HG02981 (cell line): ENCODE results near the gene MSGN1.

Experiments
- ATAC-seq: cut with Tn5 transposase; IDR thresholded peaks from one replicate; pipeline ENCODE4 v1.9.1; 2021; ENCODE audit warnings: mild to moderate bottlenecking, moderate library complexity; ENCODE audit not compliant: unreplicated experiment

MSGN1 gene

DNA sequence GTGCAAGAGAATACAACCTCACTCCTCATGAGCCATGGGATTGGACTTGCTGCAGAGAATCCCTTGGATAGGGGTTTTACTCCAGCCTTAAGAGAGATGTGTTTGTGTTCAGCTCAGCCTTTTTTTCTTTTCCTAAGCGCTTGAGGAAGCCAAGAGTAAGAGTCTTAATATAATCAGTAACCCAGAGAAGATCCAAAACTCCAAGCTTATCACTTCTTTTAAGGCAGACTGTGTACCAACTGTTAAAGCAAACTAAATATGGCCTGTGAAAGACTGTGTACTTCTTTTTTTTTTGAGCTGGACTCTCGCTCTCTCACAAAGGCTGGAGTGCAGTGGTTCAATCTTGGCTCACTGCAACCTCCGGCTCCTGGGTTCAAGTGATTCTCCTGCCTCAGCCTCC is 30.4 kb downstream of the MSGN1 start:
- ATAC-seq = no peak

GRCh38 chr2:17847236-17847635 is 31.0 kb downstream of the MSGN1 start:
- no peak for ATAC-seq

- ATAC-seq = no peak
Measured at GRCh38 chr2:17849275-17849674, 33.0 kb downstream of the MSGN1 start.

DNA sequence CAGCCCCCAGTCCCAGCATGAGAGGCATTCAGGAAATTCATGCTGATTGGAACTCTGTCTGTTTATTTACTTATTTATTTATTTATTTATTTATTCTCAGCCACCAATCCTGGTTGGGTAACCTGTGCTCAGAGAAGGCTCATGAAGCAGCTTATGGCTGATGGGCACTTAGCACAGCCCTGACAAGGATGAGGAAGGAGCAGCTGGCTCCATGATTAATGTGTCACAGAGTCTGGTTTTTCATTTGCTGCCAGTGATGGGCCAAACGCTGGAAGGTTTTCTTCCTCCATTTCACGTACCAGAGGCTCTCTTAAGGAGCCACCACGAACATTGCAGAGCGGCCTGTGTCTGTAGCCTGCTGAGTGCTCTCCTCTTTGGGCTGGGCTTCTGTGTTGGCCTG is 33.9 kb downstream of the MSGN1 start:
- no peak for ATAC-seq

DNA sequence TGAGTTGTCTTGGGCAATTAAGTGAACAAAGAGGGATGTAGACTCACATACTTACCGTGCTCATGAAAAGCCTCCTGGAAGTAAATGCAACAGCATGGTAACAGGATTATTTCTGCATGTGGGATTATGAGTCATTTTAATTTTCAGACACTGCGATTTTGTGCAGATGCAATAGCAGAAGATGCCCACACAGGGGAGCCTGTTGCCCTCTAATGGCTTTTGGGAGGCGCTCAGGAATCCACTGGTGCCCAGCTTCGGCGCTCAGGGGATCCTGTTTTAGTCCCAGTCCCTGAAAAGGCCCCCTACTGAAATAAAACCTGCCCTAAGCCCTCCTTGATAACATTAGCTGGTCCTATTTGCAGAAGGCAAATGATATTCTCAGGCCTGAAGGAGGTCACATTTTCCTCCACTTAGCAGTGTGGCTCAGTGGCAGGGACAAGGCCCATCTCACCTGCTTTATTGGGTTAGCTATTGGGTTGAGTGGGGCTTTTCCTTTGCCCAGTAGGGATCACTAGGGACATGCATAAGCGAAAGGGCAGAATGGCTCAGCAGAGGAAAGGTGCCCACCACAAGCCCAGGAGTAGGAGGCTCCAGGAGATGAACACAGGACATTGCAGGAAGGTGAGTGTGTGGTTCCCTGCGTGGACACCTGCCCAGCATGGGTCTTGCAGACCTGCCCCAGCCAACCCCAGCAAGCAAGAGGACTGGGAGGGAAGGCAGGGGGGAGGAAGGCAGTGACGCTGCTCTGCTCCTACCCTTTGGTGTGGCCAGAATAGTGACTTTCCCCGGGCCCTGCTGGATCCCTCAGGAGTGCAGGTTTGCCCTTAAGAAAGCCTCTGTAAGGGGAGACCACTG is 35.7 kb downstream of the MSGN1 start:
- peak; percentile 89 for ATAC-seq

DNA sequence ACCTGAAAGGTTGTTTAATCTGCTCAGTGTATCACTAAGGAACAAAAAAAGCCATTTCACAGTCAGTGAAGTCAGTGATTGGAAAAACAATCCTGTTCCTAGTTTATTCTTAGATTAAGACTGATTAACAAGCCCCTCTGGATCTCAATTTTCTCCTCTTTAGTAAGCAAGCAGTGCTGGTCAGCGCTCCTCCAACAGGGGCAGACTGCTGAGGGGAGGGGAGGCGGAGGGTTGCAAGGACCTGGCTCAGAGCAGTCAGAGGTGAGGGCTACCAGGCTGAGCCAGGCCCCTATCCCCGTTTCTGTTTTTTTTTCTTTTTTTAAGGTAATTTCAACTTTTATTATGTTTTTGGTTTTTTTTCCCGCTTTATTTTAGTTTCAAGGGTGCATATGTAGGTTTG is 37.5 kb downstream of the MSGN1 start:
- ATAC-seq = no peak

GRCh38 chr2:17857021-17857420 is 40.8 kb downstream of the MSGN1 start:
- no peak for ATAC-seq

DNA sequence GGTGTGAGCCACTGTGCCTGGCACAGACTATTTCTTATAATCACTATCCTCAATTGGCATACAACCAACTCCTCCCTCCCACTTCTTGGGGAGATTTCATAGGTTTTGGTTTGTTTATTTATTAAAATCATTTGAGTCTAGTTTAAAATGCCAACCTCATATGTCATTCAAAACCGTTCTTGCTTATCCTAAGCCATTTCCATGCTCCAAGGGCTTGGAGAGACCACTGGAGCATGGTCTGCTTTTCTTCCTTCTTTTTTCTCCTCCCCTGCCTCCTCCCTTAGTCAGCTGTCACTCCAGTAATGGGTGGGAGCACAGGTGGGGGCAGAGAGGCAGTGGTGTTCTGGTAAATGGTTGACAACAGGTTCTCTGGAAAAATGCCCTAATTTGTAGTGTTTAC is 41.8 kb downstream of the MSGN1 start:
- no peak for ATAC-seq

DNA sequence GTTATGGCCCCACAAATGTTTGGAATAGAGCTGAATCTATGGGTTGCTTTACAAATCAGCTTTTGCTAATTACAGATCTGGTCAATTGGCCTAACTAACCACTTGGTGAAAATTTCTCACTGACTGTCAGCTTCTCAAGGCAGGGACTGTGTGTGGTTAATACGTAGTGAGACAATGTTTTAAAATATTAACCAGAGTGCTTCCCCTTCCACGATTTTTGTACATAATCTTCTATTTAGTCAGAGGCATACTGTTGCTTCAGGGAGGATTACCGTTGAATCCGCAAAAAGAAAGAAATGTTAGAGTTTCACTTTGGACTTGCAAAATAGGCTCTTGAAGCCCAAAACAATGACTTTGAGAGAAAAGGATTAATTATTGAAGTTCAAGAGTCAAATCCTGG is 47.3 kb downstream of the MSGN1 start:
- no peak for ATAC-seq

- ATAC-seq = no peak
Measured at GRCh38 chr2:17864676-17865075, 48.4 kb downstream of the MSGN1 start.

DNA sequence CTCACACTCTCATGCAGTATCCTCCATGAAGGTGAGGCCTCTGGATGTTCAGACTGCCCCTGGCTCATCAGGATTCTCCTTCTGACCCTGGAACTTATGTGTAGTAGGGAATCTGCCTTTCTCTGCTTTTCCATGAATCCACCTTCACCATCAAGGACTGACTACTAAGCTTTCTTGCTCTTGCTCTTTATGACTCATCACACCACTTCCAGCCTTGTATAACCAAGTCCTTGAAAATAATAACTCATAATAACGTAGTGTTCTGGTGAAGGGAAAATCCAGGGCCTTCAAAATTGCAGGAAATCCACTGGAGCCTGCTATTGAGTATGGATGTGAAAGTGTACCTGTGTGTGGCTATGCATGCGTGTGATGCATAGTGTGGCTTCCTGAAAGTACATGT is 50.9 kb downstream of the MSGN1 start:
- ATAC-seq = no peak
